Neural cell (in vitro differentiated cells): ENCODE results near the gene SLC4A4. TPM values are rescaled to one million over a fixed set of nuclear protein-coding genes. Genes with fewer than 3 reads are reported as not detected.

Experiments
- H2AFZ ChIP-seq: fragments of 200-600, 300-800 bp; sonication (generic), shearing (Covaris generic); 2 replicates; pipeline ENCODE4 v1.6.0; 2014; ENCODE audit warnings: low read depth, mild to moderate bottlenecking, antibody characterized with exemption, low read length, moderate library complexity
- H3F3A ChIP-seq: fragments of 200-600 bp; shearing (Covaris generic); 2 replicates; pipeline ENCODE4 v1.6.1; 2016; ENCODE audit warnings: mild to moderate bottlenecking, moderate library complexity, mixed read lengths, antibody characterized with exemption, low read length; ENCODE audit not compliant: insufficient read depth, poor library complexity, severe bottlenecking
- H3K27ac ChIP-seq: fragments of 200-600, 300-800 bp; sonication (generic), shearing (Covaris generic); 2 replicates; pipeline ENCODE4 v1.5.1; 2014; ENCODE audit warnings: mild to moderate bottlenecking, low read length, moderate library complexity
- H3K27me3 ChIP-seq: fragments of 300-800, 200-600 bp; sonication (generic), shearing (Covaris generic); 2 replicates; pipeline ENCODE4 v1.6.0; 2014; ENCODE audit warnings: mild to moderate bottlenecking, low read depth, low read length, moderate library complexity; ENCODE audit not compliant: insufficient read depth
- H3K36me3 ChIP-seq: fragments of 300-800, 200-600 bp; sonication (generic), shearing (Covaris generic); 2 replicates; pipeline ENCODE4 v1.5.1; 2014; ENCODE audit warnings: mild to moderate bottlenecking, antibody characterized with exemption, low read length, moderate library complexity; ENCODE audit not compliant: insufficient read depth
- H3K4me2 ChIP-seq: fragments of 300-800, 200-600 bp; sonication (generic), shearing (Covaris generic); 2 replicates; pipeline ENCODE4 v1.6.0; 2014; ENCODE audit warnings: mild to moderate bottlenecking, low read length
- H3K4me3 ChIP-seq: fragments of 300-800, 200-600 bp; sonication (generic), shearing (Covaris generic); 2 replicates; pipeline ENCODE4 v1.5.1; 2014; ENCODE audit warnings: mild to moderate bottlenecking, low read length, moderate library complexity
- H3K79me2 ChIP-seq: fragments of 200-600 bp; shearing (Covaris generic); replicated peaks from 2 replicates; pipeline ENCODE4 v1.6.0; 2014; ENCODE audit warnings: mild to moderate bottlenecking, low read length, moderate library complexity; ENCODE audit not compliant: insufficient read depth
- H3K9ac ChIP-seq: fragments of 300-800, 200-600 bp; sonication (generic), shearing (Covaris generic); 2 replicates; pipeline ENCODE4 v1.6.1; 2016; ENCODE audit warnings: mild to moderate bottlenecking, low read length, mixed read lengths
- H3K9me2 ChIP-seq: fragments of 200-600 bp; shearing (Covaris generic); 2 replicates; pipeline ENCODE4 v1.6.1; 2016; ENCODE audit warnings: mild to moderate bottlenecking, low read length, mixed read lengths; ENCODE audit not compliant: insufficient read depth
- H3K9me3 ChIP-seq: fragments of 200-600, 300-800 bp; sonication (generic), shearing (Covaris generic); 2 replicates; pipeline ENCODE4 v1.6.1; 2016; ENCODE audit warnings: mild to moderate bottlenecking, mixed run types, low read length, moderate library complexity, mixed read lengths
- H4K20me1 ChIP-seq: fragments of 200-600 bp; shearing (Covaris generic); 2 replicates; pipeline ENCODE4 v1.6.1; 2016; ENCODE audit warnings: mild to moderate bottlenecking, mixed run types; ENCODE audit not compliant: insufficient read depth
- EP300 ChIP-seq: fragments of 450-650 bp; conservative IDR thresholded peaks from 2 replicates; pipeline ENCODE4 v1.6.1; 2014; ENCODE audit warnings: antibody characterized with exemption, mild to moderate bottlenecking, moderate library complexity; ENCODE audit not compliant: poor library complexity, severe bottlenecking
- EZH2 ChIP-seq: fragments of 200-600, 300-800 bp; shearing (Covaris generic), sonication (generic); IDR thresholded peaks from 2 replicates; pipeline ENCODE4 v1.6.1; 2014; ENCODE audit warnings: antibody characterized with exemption, low read length, borderline replicate concordance, mild to moderate bottlenecking; ENCODE audit not compliant: insufficient read depth, poor library complexity, severe bottlenecking
- MXI1 ChIP-seq: fragments of 450-650 bp; conservative IDR thresholded peaks from 2 replicates; pipeline ENCODE4 v1.6.1; 2014; ENCODE audit warnings: antibody characterized with exemption, mild to moderate bottlenecking; ENCODE audit not compliant: poor library complexity, severe bottlenecking
- POLR2AphosphoS5 ChIP-seq: IDR thresholded peaks from 2 replicates; pipeline ENCODE4 v1.6.1; 2012
- RAD21 ChIP-seq: fragments of 450-650 bp; conservative IDR thresholded peaks from 2 replicates; pipeline ENCODE4 v1.6.1; 2014; ENCODE audit warnings: antibody characterized with exemption, mild to moderate bottlenecking, moderate library complexity
- SMC3 ChIP-seq: fragments of 450-650 bp; conservative IDR thresholded peaks from 2 replicates; pipeline ENCODE4 v1.6.1; 2014; ENCODE audit warnings: antibody characterized with exemption, mild to moderate bottlenecking, moderate library complexity; ENCODE audit not compliant: poor library complexity
- TAF1 ChIP-seq: IDR thresholded peaks from 2 replicates; pipeline ENCODE4 v1.6.1; 2012; ENCODE audit warnings: low read depth
- polyA plus RNA-seq: library from polyadenylated mRNA; depleted of rRNA; stranded (reverse); fragments of >200 nt; gene quantifications from 2 replicates; pipeline ENCODE4 v1.2.3, GENCODE V29; 2014
- TF ChIP-seq, protein P1 (sequence below): fragments of 450-650 bp; IDR thresholded peaks from 2 replicates; pipeline ENCODE4 v1.5.1; 2014; ENCODE audit warnings: antibody characterized with exemption, mild to moderate bottlenecking, moderate library complexity; ENCODE audit not compliant: poor library complexity, severe bottlenecking
- TF ChIP-seq, protein P2 (sequence below): IDR thresholded peaks from 2 replicates; pipeline ENCODE4 v1.6.1; 2012; ENCODE audit warnings: borderline replicate concordance

SLC4A4 gene
- polyA plus RNA-seq, 1 donor from 2014 or later, result 9.2 TPM

DNA sequence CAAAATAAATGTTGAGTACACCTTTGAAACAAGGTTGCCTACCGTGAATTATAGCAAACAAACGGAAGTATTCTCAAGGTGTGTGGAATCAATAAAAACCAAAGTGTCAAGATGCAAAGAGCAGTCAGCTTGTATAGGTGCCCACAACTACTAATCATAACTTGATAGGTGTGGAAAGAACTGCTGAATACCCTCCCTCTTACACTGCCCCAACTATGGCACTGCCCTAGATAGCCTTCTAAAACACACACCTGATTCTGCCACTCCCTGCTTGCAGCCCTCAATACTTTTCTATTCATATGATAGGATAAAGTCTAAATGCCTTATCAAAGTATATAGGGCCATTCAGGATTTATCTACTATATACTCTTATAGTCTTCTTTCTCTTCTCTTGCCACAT is 31.1 kb upstream of the SLC4A4 start:
- Histone ChIP-seq H3K36me3 (no peaks in the 10 kb centered on the region), H3K27ac (no peak overlapping the region), H3K79me2 (no peaks in the 10 kb centered on the region), H3K9me3 (no peaks in the 10 kb centered on the region), H3K4me2 (no peak overlapping the region), H3F3A (no peaks in the 10 kb centered on the region), H3K9ac (no peak overlapping the region), H3K4me3 (no peak overlapping the region), H2AFZ (no peak overlapping the region), H3K27me3 (no peaks in the 10 kb centered on the region), H3K9me2 (no peaks in the 10 kb centered on the region), H4K20me1 (no peaks in the 10 kb centered on the region)
- TF ChIP-seq TAF1 (no peak), EZH2 (no peak), SMC3 (no peak), MXI1 (no peak), POLR2AphosphoS5 (no peak), EP300 (no peak), RAD21 (no peak)
- TF ChIP-seq, protein P1, sequence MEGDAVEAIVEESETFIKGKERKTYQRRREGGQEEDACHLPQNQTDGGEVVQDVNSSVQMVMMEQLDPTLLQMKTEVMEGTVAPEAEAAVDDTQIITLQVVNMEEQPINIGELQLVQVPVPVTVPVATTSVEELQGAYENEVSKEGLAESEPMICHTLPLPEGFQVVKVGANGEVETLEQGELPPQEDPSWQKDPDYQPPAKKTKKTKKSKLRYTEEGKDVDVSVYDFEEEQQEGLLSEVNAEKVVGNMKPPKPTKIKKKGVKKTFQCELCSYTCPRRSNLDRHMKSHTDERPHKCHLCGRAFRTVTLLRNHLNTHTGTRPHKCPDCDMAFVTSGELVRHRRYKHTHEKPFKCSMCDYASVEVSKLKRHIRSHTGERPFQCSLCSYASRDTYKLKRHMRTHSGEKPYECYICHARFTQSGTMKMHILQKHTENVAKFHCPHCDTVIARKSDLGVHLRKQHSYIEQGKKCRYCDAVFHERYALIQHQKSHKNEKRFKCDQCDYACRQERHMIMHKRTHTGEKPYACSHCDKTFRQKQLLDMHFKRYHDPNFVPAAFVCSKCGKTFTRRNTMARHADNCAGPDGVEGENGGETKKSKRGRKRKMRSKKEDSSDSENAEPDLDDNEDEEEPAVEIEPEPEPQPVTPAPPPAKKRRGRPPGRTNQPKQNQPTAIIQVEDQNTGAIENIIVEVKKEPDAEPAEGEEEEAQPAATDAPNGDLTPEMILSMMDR, result no peak
- TF ChIP-seq, protein P2, sequence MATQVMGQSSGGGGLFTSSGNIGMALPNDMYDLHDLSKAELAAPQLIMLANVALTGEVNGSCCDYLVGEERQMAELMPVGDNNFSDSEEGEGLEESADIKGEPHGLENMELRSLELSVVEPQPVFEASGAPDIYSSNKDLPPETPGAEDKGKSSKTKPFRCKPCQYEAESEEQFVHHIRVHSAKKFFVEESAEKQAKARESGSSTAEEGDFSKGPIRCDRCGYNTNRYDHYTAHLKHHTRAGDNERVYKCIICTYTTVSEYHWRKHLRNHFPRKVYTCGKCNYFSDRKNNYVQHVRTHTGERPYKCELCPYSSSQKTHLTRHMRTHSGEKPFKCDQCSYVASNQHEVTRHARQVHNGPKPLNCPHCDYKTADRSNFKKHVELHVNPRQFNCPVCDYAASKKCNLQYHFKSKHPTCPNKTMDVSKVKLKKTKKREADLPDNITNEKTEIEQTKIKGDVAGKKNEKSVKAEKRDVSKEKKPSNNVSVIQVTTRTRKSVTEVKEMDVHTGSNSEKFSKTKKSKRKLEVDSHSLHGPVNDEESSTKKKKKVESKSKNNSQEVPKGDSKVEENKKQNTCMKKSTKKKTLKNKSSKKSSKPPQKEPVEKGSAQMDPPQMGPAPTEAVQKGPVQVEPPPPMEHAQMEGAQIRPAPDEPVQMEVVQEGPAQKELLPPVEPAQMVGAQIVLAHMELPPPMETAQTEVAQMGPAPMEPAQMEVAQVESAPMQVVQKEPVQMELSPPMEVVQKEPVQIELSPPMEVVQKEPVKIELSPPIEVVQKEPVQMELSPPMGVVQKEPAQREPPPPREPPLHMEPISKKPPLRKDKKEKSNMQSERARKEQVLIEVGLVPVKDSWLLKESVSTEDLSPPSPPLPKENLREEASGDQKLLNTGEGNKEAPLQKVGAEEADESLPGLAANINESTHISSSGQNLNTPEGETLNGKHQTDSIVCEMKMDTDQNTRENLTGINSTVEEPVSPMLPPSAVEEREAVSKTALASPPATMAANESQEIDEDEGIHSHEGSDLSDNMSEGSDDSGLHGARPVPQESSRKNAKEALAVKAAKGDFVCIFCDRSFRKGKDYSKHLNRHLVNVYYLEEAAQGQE, result no peak

DNA sequence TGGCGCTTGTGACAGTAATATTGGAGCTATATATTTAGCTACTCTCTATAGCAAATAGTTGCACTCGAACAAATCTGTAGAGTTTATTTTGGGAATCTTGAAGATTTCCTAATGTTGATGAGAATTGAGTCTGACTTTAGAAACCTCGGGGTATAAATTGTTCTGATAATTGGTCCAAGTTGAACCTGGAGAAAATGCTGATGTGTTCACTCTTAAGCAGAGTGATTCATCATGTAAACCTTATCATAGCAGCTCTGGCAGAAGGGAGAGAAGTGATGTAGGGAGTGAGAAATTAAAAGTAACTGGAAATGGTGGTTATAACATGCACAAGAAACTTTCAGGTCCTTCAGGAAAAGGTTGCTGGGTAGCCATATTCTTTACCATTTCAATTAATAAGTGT is 16.4 kb upstream of the SLC4A4 start:
- Histone ChIP-seq H3K9ac (no peak overlapping the region), H3F3A (no peaks in the 10 kb centered on the region), H3K9me2 (no peaks in the 10 kb centered on the region), H4K20me1 (no peaks in the 10 kb centered on the region), H3K36me3 (no peaks in the 10 kb centered on the region), H3K79me2 (no peaks in the 10 kb centered on the region), H3K4me2 (no peak overlapping the region), H3K4me3 (no peak overlapping the region), H3K27ac (no peak overlapping the region), H3K27me3 (no peaks in the 10 kb centered on the region), H3K9me3 (no peaks in the 10 kb centered on the region), H2AFZ (no peak overlapping the region)
- TF ChIP-seq TAF1 (no peak), EZH2 (no peak), POLR2AphosphoS5 (no peak), MXI1 (no peak), SMC3 (no peak), EP300 (no peak), RAD21 (no peak)
- TF ChIP-seq, protein P1, result no peak
- TF ChIP-seq, protein P2, result no peak
